ENCODE measurements around the gene TMEM74B. TPM values are rescaled to one million over a fixed set of nuclear protein-coding genes. Genes with fewer than 3 reads are reported as not detected.

TMEM74B gene
- total and polyA plus RNA-seq, 12 donors = 1.5 to 17.5 (median 2.4) TPM

- Histone ChIP-seq H3K4me3 (no peak overlapping the region), H3K27ac (no peak overlapping the region), H3K4me1 (peaks cover 0 to 10% (median 0%) of the 10 kb centered on the region in 9 donors), H3K36me3 (no peaks in the 10 kb centered on the region), H3K9me3 (no peaks in the 10 kb centered on the region), H3K27me3 (peaks cover 0 to 19% (median 0%) of the 10 kb centered on the region in 7 donors)
- 87 to 97% methylated on average over 1 of the region's 1 CpG for WGBS, 2 donors
- no peak for TF ChIP-seq CTCF (IDR thresholded peaks at IDR 0.05)
- DNase-seq = no peak
- no peak for ATAC-seq
- intact Hi-C loops (cut with DNase I) = loop anchor here in 8 of 10 donors (5.0 to 10.0 kb wide), 9 partner anchors 33 to 406 kb away; partner anchors contain the start of gene PSMF1 (in 1 of the 8)
Measured at GRCh38 chr20:1210501-1210900, 25.7 kb upstream of the TMEM74B start.

- intact Hi-C loops (cut with DNase I) = loop anchor here in 8 of 10 donors (5.0 to 10.0 kb wide), 9 partner anchors 32 to 405 kb away; partner anchors contain the start of gene PSMF1 (in 1 of the 8)
- DNase-seq (no peak), ATAC-seq (no peak)
- Histone ChIP-seq H3K27ac (no peak overlapping the region), H3K36me3 (no peaks in the 10 kb centered on the region), H3K27me3 (peaks cover 0 to 18% (median 0%) of the 10 kb centered on the region in 7 donors), H3K4me3 (no peak overlapping the region), H3K9me3 (no peaks in the 10 kb centered on the region), H3K4me1 (peaks cover 0 to 18% (median 0%) of the 10 kb centered on the region in 9 donors)
- TF ChIP-seq CTCF (IDR thresholded peaks at IDR 0.05) = peak in 1 of 9 donors; percentile 12
- 55 to 66% methylated on average over 5 of the region's 5 CpGs for WGBS, 2 donors
Measured at GRCh38 chr20:1209447-1210387, 24.9 kb upstream of the TMEM74B start.

- DNase-seq = no peak
- WGBS, 2 donors = 86 to 95% methylated on average over 3 of the region's 3 CpGs
- intact Hi-C loops (cut with DNase I) = no loop called here
- Histone ChIP-seq H3K27ac (peak overlapping the region in 3 of 10 donors; percentile 34 to 62 (median 46)), H3K4me3 (no peak overlapping the region), H3K4me1 (peaks cover 0 to 32% (median 0%) of the 10 kb centered on the region in 9 donors), H3K9me3 (no peaks in the 10 kb centered on the region), H3K27me3 (peaks cover 0 to 4% (median 0%) of the 10 kb centered on the region in 7 donors), H3K36me3 (no peaks in the 10 kb centered on the region)
- no peak for TF ChIP-seq CTCF (IDR thresholded peaks at IDR 0.05)
- no peak for ATAC-seq
Measured at GRCh38 chr20:1207293-1207878, 22.6 kb upstream of the TMEM74B start.
